Stimulated activated CD4-positive, alpha-beta T cell treated with anti-CD3 and anti-CD28 coated beads, TNF-alpha, amount 100 ng/mL, for 4 hours (primary cell): ENCODE data around the gene CDCP1.
"Not testable (repeated sequence)": the region's sequence is repeated elsewhere in the genome, so short reads cannot be mapped to it uniquely, and the experiment has no call there.

Experiments used
- DNase-seq, 3 experiments: peaks; one replicate each; pipeline ENCODE4 v3.0.0-alpha.2; 2020; ENCODE audit warnings: low read depth in 3 of 3

CDCP1 gene

DNA sequence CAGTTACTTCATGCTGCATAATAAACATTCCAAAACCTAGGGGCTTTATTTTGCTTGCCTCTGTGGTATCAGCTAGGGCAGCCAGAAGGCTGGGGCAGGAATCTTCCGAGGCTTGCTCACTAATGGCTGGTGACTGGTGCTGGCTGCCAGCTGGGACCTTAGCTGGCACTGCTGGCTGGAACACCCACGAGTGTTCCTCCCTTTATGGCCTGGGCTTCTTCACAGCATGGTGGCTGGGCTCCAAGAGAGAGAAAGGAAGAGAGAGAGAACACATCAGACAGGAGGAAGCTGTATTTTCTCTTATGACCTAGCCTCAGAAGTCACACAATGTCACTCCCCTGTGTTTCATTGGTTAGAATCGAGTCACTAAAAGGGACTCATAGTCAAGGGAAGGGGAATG, 23.9 kb upstream of the CDCP1 start:
- DNase-seq = no peak

DNA sequence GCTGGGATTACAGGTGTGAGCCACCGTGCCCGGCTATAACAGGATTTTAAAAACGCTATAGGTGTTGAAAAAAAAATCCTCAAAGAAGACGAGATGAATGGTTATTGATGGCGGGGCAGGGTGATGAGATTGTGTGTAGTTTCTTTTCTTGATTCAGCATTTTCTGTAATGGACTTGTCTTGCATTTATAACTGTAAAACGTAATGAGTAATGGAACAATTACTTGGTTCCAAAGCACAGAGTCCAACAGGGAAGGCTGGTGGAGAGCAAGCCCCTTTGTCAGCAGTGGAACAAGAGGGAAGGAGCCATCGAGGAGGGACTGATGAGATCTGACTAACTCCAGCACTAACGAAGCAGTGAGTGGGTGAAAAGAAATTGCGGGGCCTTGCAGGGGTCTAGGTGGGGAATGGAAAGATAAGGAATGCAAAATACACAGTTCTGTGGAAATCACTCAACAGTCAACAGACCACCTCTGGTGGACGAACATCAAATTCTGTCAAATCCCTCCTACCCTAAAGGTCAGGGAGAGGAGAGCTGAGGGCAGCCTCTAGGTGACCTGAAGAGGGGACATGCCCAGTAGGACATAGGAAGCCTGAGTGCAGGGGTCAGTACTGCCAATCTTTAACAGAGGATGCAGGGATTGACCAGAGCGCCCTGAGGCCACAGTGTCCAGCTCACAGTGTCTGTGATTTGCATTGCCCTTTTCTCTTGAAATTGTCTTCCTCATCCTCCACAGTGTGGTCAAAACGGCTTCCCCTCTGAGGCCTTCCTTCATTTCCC, 23.1 kb upstream of the CDCP1 start:
- DNase-seq = no peak

DNA sequence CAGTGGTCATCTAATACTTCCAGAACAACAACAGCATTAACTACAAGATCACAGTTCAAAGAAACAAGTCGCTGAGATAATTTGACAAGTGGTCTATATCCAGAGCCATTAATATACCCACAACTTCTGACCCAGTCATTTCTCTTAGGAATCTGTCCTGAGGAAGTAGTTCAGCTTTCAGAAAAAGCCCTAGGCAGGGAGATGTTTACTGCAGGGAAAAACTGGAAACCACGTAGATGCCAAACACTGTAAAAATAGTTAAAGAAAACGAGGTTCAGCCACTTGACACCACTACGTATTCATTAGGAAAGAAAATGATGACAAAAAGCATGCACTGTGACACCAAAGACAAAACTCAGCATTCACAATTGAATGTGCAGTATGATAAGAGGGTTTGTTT, 22.3 kb upstream of the CDCP1 start:
- DNase-seq = no peak

DNA sequence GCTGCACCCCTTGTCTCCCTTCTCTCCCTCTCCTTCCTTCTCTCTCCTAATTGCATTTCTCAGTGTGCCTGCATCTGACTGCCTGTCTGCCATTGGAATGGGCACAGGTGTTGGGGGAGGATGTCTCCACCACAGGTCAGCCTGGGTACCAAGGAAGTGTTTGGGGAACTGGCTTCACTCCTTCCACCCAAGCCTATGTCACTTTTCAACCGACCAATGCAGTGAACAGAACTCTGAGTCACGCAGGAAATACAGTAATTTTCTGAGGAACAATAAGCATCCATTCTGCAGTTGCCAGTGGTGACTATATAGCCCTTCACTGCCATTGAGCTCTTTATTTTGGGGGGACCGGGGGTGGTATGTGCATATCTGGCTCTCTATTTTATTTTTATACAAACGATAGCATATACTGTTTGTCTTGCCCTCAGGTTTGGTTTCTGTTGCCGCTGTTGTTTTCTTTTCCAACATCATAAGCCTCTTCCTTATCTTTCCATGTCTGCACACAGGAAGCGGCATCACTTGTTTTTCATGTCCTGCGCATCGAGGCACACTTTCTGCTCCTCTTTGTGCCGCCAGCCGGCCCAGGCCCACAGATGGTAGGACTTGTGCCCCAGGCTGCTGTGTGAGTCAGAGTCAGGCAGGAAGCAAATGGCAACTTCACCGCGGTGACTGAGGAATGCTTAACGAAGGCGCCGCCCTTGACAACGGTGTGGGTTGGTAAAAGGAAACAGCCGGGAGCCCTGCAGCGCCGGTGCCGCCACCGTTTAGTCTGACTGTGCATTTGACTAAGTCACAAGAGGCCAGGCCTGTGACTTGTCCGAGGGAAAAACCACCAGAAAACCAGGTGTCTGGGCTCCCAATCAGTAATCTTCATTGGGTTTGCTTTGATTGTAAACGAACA, 21.1 kb upstream of the CDCP1 start:
- peak; percentile 57 to 78 (median 76) for DNase-seq

DNA sequence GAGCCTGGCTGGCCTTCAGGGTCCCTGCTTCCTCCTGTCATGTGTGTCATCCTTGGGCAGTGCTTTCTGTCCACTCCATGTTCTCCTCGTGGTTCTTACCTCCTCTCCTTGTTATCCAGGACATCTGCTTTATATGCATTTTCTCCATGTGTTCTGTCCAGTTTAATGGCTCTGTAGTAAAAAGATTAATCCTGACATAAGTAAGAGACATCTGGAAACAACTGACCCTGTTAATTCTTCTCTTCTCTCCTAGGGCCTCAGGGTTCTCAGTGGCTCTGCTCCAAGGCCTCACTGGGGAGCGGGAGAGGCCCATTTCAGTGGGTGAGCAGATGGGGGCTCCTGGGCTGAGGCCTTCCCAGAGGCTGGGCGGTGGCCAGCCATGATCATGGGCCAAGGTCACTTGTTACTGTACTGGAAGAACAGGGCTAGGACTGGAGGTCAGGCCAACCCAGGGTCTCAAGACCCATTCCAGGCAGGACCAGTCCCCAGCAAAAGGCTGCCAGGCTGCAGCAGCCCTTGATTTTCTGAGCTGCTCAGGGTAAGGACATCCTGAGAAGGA, 20.2 kb upstream of the CDCP1 start:
- DNase-seq = no peak

GRCh38 chr3:45165497-45166283, 19.5 kb upstream of the CDCP1 start:
- no peak for DNase-seq

- DNase-seq = no peak
Measured at GRCh38 chr3:45164056-45164455, 17.9 kb upstream of the CDCP1 start.

- DNase-seq = no peak
Measured at GRCh38 chr3:45163481-45163880, 17.3 kb upstream of the CDCP1 start.

GRCh38 chr3:45154641-45155147, 8.5 kb upstream of the CDCP1 start:
- DNase-seq = no peak

DNA sequence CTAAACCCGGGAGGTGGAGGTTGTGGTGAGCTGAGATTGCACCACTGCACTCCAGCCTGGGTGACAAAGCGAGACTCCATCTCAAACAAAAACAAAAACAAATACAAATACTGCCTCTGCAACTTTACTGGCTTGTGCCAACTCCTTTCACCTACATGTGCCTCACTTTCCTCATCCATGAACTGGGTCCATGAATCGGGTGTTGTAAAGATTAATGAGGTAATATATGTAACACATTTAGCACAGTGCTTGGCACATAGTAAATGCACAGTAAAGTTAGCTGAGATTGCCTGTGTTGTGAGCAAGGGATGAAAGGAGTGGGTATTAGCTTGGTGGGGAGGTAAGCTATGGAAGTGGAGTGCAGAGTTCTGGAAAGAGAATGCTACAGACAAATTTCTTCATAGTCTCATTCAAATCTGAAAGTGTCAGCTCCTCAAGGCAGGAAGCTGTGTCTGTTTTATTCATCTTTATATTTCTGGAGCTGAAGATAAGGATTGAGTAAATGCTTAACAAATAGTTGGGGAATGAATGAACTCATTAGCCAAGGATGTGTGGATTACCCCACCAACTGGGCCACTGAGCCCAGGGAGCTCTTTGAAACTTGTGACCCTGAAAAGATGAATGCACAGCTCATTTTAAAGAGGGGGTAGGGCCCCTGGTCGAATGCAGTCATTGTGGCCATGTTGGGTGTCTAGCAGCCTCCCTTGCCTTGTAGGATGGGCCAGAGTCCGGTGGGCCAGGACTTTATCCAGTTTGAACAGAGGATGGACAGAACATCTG, 7.7 kb upstream of the CDCP1 start:
- no peak for DNase-seq

GRCh38 chr3:45152307-45152706, 6.1 kb upstream of the CDCP1 start:
- no peak for DNase-seq

- no peak for DNase-seq
Measured at GRCh38 chr3:45151100-45151499, 4.9 kb upstream of the CDCP1 start.

GRCh38 chr3:45148921-45149320, 2.7 kb upstream of the CDCP1 start:
- DNase-seq = no peak

- DNase-seq = no peak
Measured at GRCh38 chr3:45145223-45145622, 955 bp downstream of the CDCP1 start.

- DNase-seq = no peak
Measured at GRCh38 chr3:45143673-45144671, 2.2 kb downstream of the CDCP1 start.

DNA sequence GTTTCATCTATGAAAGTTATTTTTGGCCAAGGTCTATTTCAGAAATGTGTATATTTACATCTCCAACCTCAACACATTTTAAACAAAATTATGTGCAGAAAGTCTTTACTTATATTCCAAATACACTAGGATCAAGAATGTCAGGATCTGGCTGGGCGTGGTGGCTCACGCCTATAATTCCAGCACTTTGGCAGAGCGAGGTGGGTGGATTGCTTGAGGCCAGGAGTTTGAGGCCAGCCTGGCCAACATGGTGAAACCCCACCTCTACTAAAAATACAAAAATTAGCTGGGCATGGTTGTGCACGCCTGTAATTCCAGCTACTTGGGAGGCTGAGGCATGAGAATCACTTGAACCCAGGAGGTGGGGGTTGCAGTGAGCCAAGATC, 5.4 kb downstream of the CDCP1 start:
- not testable (repeated sequence) for DNase-seq

DNA sequence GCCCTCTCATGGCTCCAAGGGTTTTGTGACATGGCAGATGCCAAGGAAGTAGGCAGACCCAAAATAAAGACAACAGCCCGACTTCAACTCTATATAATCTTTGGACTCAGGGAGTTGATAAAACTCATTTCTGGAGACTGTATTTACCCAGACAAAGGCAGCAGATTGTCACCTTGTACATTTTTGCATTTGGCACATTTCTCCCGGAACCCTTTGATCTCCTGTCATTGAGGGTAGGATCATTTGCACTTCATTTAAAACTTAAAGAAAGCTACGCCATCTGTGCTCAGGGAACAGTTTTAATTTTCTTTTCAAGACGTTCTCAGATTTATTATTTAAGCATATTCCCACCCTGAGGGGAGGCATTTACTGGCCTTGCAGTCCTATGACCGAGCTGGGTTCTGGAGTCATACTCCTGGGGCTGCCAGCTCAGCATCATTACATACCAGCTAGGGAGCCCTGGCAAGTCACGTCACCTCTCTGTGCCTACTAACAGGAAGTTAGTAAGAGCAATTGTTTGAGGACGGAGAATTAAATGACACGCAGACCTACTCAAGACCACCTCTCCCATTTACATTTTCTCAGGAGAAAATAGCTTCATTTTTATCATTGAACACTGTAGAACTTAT, 5.9 kb downstream of the CDCP1 start:
- no peak for DNase-seq

GRCh38 chr3:45139372-45140140, 6.6 kb downstream of the CDCP1 start:
- DNase-seq = no peak
